ENCODE results near the gene MACF1.
"Not testable (repeated sequence)": the region's sequence is repeated elsewhere in the genome, so short reads cannot be mapped to it uniquely, and the experiment has no call there.

The MACF1 gene

GRCh38 chr1:39427374-39427773 lies 222.9 kb downstream of the MACF1 start:
- no peak for DNase-seq

DNA sequence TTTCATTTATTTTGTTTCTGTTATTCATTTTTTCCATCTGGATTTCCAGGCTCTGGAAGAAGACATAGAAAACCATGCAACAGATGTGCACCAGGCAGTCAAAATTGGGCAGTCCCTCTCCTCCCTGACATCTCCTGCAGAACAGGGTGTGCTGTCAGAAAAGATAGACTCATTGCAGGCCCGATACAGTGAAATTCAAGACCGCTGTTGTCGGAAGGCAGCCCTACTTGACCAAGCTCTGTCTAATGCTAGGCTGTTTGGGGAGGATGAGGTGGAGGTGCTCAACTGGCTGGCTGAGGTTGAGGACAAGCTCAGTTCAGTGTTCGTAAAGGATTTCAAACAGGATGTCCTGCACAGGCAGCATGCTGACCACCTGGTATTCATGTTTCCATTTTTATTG lies 223.4 kb downstream of the MACF1 start:
- DNase-seq, result no peak

- no peak for DNase-seq
These were observed 227.4 kb downstream of the MACF1 start for GRCh38 chr1:39431927-39432326.

GRCh38 chr1:39434797-39435395 lies 230.4 kb downstream of the MACF1 start:
- DNase-seq, result no peak

- no peak for DNase-seq
These were observed 231.1 kb downstream of the MACF1 start for GRCh38 chr1:39435597-39435996.

- DNase-seq, result no peak
These were observed 232.3 kb downstream of the MACF1 start for GRCh38 chr1:39436842-39437241.

DNA sequence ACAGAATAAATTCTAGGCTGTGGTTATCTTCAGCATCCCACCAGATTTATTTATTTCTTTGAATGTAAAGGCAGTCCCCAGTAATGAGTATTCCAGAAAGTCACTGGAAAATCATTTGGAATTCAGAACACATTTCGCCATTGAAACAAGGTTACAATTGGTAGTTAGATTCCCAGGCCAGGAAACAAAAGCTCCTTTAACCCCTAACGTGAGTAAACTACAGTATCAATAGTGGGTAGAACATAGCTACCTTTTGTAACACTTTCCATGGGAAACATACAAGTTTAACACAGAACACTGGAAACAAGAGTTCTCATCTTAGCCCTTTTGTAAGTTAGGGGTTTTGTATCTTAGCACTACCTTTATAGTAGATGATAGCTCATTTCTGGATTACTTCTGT lies 233.5 kb downstream of the MACF1 start:
- DNase-seq, result no peak

DNA sequence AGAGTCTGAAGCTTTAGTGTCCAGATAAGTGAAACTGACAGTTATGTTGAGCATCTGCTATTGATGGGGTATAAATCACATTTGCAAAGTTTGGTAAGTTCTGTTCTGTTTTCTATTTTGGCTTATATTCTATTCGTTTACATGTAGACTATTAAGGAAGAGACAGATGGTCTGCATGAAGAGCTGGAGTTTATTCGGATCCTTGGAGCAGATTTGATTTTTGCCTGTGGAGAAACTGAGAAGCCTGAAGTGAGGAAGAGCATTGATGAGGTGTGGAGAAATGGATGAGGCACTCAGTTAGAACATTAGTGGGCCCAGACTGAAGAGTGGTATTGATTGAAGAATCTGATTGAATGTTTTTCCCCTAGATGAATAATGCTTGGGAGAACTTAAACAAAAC lies 236.4 kb downstream of the MACF1 start:
- no peak for DNase-seq

DNA sequence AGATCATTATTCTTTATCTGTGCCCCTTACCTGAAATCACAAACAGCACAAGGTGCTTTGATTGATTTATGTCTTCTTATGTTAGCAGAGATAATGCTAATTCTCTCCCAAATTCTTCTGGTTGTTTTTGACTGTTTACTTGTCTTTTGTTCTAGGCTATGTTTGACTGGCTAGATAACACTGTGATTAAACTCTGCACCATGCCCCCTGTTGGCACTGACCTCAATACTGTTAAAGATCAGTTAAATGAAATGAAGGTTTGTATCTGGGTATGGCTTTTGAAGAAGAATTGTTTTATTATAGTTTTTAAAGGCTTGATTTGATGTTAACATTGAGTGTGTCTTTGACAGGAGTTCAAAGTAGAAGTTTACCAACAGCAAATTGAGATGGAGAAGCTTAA lies 237.3 kb downstream of the MACF1 start:
- DNase-seq, result no peak

GRCh38 chr1:39445573-39445972 lies 241.1 kb downstream of the MACF1 start:
- DNase-seq, result no peak

GRCh38 chr1:39446986-39447567 lies 242.6 kb downstream of the MACF1 start:
- DNase-seq, result no peak

GRCh38 chr1:39450041-39450440 lies 245.5 kb downstream of the MACF1 start:
- DNase-seq, result not testable (repeated sequence)

GRCh38 chr1:39450956-39451606 lies 246.6 kb downstream of the MACF1 start:
- no peak for DNase-seq

DNA sequence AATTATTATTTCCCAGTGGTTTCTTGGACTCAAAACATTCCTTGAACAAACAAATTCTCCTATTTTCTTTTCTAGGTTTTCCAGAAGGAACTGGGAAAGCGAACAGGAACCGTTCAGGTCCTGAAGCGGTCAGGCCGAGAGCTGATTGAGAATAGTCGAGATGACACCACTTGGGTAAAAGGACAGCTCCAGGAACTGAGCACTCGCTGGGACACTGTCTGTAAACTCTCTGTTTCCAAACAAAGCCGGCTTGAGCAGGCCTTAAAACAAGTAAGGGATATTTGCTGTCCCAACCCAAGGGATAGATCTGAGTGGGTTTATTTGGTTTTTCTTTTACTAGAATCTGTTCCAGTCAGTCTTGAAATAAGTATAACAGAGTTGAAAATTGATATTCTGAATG lies 247.6 kb downstream of the MACF1 start:
- no peak for DNase-seq

GRCh38 chr1:39452540-39452939 lies 248.0 kb downstream of the MACF1 start:
- no peak for DNase-seq

- no peak for DNase-seq
These were observed 249.1 kb downstream of the MACF1 start for GRCh38 chr1:39453603-39454002.

DNA sequence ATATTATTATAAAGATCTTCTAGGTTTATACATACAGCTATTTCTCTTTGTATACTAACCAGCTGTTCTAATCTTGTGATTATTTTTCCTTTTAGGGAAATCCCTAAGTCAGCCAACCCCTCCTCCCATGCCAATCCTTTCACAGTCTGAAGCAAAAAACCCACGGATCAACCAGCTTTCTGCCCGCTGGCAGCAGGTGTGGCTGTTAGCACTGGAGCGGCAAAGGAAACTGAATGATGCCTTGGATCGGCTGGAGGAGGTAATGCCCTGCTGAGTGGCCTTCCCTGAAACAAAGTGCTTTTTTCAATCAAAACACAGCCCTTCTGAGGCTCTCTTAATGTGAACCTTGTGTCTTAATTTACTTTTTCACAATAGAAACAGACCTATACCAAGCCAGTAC lies 254.5 kb downstream of the MACF1 start:
- DNase-seq, result no peak

DNA sequence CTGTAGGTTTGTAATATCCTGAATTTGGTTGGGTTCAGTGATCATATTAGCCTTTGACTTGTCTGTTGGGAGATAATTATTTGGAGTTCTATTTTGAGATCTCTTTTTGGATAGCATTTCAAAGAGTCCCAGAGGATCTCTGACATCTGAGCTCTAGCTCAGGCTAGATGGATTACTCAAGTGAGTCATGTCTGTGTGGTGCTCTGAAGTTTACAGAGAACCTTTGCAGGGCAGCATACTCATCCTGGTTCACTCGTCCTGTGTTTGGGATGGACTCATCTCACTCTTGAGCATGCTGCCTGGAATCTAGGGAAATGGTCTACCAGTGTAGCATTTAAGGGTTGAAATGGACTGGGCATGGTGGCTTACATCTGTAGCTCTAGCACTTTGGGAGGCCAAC lies 257.6 kb downstream of the MACF1 start:
- DNase-seq, result no peak

GRCh38 chr1:39466413-39467107 lies 262.1 kb downstream of the MACF1 start:
- DNase-seq, result no peak

DNA sequence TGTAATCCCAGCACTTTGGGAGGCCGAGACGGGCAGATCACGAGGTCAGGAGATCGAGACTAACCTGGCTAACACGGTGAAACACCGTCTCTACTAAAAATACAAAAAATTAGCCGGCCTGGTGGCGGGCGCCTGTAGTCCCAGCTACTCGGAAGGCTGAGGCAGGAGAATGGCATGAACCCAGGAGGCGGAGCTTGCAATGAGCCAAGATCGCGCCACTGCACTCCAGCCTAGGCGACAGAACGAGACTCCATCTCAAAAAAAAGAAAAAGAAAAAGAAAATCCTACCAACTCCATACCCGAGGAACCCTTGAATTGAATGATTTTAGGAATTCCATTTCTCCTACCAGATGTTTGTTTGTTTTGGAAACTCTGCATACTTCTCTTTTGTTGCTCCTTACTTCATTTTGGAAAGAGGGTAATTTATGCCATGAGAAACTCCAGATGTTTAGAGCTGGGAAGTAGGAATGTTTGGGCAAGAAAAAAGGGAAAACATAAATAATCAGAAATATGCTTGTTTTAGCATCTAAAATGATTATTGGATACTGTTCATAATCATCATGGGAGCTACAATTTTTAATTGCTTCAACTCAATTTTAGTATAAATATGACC lies 262.7 kb downstream of the MACF1 start:
- DNase-seq, result not testable (repeated sequence)

DNA sequence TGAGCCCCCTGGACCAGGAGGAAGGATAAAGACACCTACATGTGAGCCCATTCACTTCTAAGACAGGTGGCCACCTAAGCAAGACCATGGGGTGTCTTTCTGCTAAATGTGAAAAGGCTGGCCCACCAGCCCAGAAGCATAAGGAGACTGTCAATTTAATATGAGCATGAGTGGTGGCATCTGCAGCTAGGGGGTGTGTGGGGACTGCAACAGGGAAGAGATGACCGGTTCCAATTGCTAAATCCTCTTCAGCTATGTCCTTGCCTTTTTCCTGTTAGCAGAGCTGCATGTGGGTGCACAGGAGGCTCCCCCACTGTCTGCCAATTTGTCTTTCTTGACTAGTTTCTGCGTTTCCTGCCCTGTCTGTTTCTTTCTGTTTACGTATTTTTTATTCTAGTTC lies 264.7 kb downstream of the MACF1 start:
- no peak for DNase-seq

- DNase-seq, result no peak
These were observed 265.5 kb downstream of the MACF1 start for GRCh38 chr1:39470040-39470439.

- no peak for DNase-seq
These were observed 268.3 kb downstream of the MACF1 start for GRCh38 chr1:39472826-39473225.

GRCh38 chr1:39473324-39473723 lies 268.8 kb downstream of the MACF1 start:
- DNase-seq, result no peak
